ENCODE results near the gene CAMSAP1. TPM values are rescaled to one million over a fixed set of nuclear protein-coding genes. Genes with fewer than 3 reads are reported as not detected.

CAMSAP1 gene
- total and polyA plus RNA-seq, 2 of the 4 experiments (the other 2 are of a cell fraction): 8.2 to 19.5 TPM

GRCh38 chr9:135780626-135781025 lies 126.7 kb downstream of the CAMSAP1 start:
- BruUV-seq (replicated peaks): no TSS peak
- H4K5ac ChIP-seq (ENCODE audit: low read depth, low read length): no peak overlapping the region
- H3K23ac ChIP-seq (ENCODE audit: low read depth, low read length): no peak overlapping the region
- no peak overlapping the region for H2AK9ac ChIP-seq (replicated peaks; ENCODE audit: low read depth, low read length, poor library complexity)
- no peak overlapping the region for H2BK5ac ChIP-seq (ENCODE audit: low read depth, low read length, poor library complexity, severe bottlenecking)
- no peak overlapping the region for H4K8ac ChIP-seq (ENCODE audit: low read depth in 2 of 2, low read length in 2 of 2)
- no peak overlapping the region for H3K4ac ChIP-seq (ENCODE audit: low read depth, low read length)
- no peaks in the 10 kb centered on the region for H3K9me3 ChIP-seq (ENCODE audit: control insufficient read depth, insufficient read depth, low read length)
- H3K4me2 ChIP-seq (ENCODE audit: low read depth, low read length): no peak overlapping the region
- no peak overlapping the region for H3K56ac ChIP-seq (ENCODE audit: extremely low read depth, insufficient read depth, low read length)
- H3K4me3 ChIP-seq (ENCODE audit: insufficient read depth, low read depth, low read length): no peak overlapping the region
- H2BK20ac ChIP-seq (ENCODE audit: low read depth, low read length): no peak overlapping the region
- no peak overlapping the region for H3K9ac ChIP-seq (ENCODE audit: low read depth, low read length)
- H3K27me3 ChIP-seq (ENCODE audit: control insufficient read depth, insufficient read depth, low read length): peaks cover 19% of the 10 kb centered on the region; the same call in 1 of the 2 replicates
- no peak overlapping the region for H3K27ac ChIP-seq (ENCODE audit: insufficient read depth, low read length)
- H3K9me1 ChIP-seq (ENCODE audit: insufficient read depth, low read length): no peaks in the 10 kb centered on the region
- no peak overlapping the region for H2BK15ac ChIP-seq (ENCODE audit: low read depth, low read length)
- no peak for TF ChIP-seq RCOR1 (IDR thresholded peaks at IDR 0.05; ENCODE audit: insufficient replicate concordance, low read length)
- TF ChIP-seq ELK1 (IDR thresholded peaks at IDR 0.05; ENCODE audit: borderline replicate concordance, low read depth, low read length): no peak
- TF ChIP-seq FOS (IDR thresholded peaks at IDR 0.05; ENCODE audit: low read depth, low read length): no peak
- TF ChIP-seq POLR2A (IDR thresholded peaks at IDR 0.05; ENCODE audit: low read depth, low read length): no peak
- no peak for TF ChIP-seq CTCF (conservative IDR thresholded peaks at IDR 0.05; ENCODE audit: low read depth, low read length)
- TF ChIP-seq MAZ (IDR thresholded peaks at IDR 0.05; ENCODE audit: borderline replicate concordance, low read depth, low read length): no peak
- no peak for TF ChIP-seq CHD1 (IDR thresholded peaks at IDR 0.05; ENCODE audit: low read depth, low read length)
- no peak for TF ChIP-seq SMC3 (IDR thresholded peaks at IDR 0.05; ENCODE audit: low read depth, low read length)
- no peak for TF ChIP-seq RAD21 (IDR thresholded peaks at IDR 0.05; ENCODE audit: low read length)
- TF ChIP-seq RFX5 (IDR thresholded peaks at IDR 0.05; ENCODE audit: low read depth, low read length): no peak
- no peak for TF ChIP-seq NFE2L2 (IDR thresholded peaks at IDR 0.05; ENCODE audit: low read depth, low read length)
- ATAC-seq (ENCODE audit: low read depth) (no peak), DNase-seq (no peak)
- no peak overlapping the region for H4K91ac ChIP-seq (ENCODE audit: insufficient read depth, low read depth, low read length)
- H3K36me3 ChIP-seq (ENCODE audit: control insufficient read depth, insufficient read depth, low read length): no peaks in the 10 kb centered on the region
- POLR2A ChIA-PET (ENCODE audit: unreplicated experiment): no interaction called here
- no peak overlapping the region for H3K14ac ChIP-seq (replicated peaks; ENCODE audit: low read depth, low read length)
- H3K79me1 ChIP-seq (ENCODE audit: low read depth in 1 of 2, low read length in 2 of 2): no peaks in the 10 kb centered on the region
- CTCF ChIA-PET: no interaction called here
- no peaks in the 10 kb centered on the region for H3K4me1 ChIP-seq (ENCODE audit: control insufficient read depth, insufficient read depth, low read length)
- H2AFZ ChIP-seq (replicated peaks; ENCODE audit: low read length, poor library complexity): no peak overlapping the region
- H3K18ac ChIP-seq (ENCODE audit: low read depth, low read length): no peak overlapping the region
- intact Hi-C loops (cut with micrococcal nuclease) (no loop called here), in situ Hi-C loops (cut with MboI; ENCODE audit: low sequenced_read_pairs) (no loop called here), dilution Hi-C loops (cut with HindIII; ENCODE audit: low sequenced_read_pairs, unreplicated experiment) (no loop called here)
- 48% methylated on average over 7 of the region's 21 CpGs; no CpG with 5 or more reads in 1 of the 2 experiments for WGBS, 2 experiments (ENCODE audit: extremely low coverage in 2 of 2, insufficient read length in 1 of 2)
- H2BK120ac ChIP-seq (ENCODE audit: low read depth, low read length): no peak overlapping the region
- no peak overlapping the region for H2AK5ac ChIP-seq (ENCODE audit: low read depth, low read length)
- H4K20me1 ChIP-seq (ENCODE audit: insufficient read depth, low read length): no peaks in the 10 kb centered on the region

Measured in IMR-90 (cell line).